IPS-NIHi7 (cell line): ENCODE results near the gene PCDHGA8.
A peak's percentile ranks its signal among the peaks of the same experiment; 100 is the strongest.
"Not testable (repeated sequence)": the region's sequence is repeated elsewhere in the genome, so short reads cannot be mapped to it uniquely, and the experiment has no call there.

Experiments used
- DNase-seq: peaks from one replicate; pipeline ENCODE4 v3.0.0; 2012; ENCODE audit warnings: mixed read lengths; ENCODE audit errors: extremely low spot score

PCDHGA8 gene

GRCh38 chr5:141402553-141403243 is 10.3 kb downstream of the PCDHGA8 start, which contains the start of gene PCDHGA9:
PCDHGA9 (plus strand) TSS chr5:141402778; CDS start chr5:141402953, 175 bp downstream.
- peak; percentile 17 for DNase-seq

GRCh38 chr5:141403387-141403786 is 11.0 kb downstream of the PCDHGA8 start:
- no peak for DNase-seq

GRCh38 chr5:141407790-141408505 is 15.5 kb downstream of the PCDHGA8 start, which contains the start of gene PCDHGB6:
PCDHGB6 (plus strand) TSS chr5:141408021; CDS start chr5:141408203, 182 bp downstream.
- DNase-seq, result peak; percentile 82

GRCh38 chr5:141409598-141410306 is 17.3 kb downstream of the PCDHGA8 start:
- no peak for DNase-seq

GRCh38 chr5:141411575-141411974 is 19.1 kb downstream of the PCDHGA8 start:
- no peak for DNase-seq

- DNase-seq, result peak; percentile 51
Measured at GRCh38 chr5:141412854-141413539, 20.6 kb downstream of the PCDHGA8 start, which contains the start of gene PCDHGA10. PCDHGA10 (plus strand) TSS chr5:141412987; CDS start chr5:141413176, 189 bp downstream.

- no peak for DNase-seq
Measured at GRCh38 chr5:141413540-141414069, 21.2 kb downstream of the PCDHGA8 start.

GRCh38 chr5:141414548-141415274 is 22.3 kb downstream of the PCDHGA8 start:
- not testable (repeated sequence) for DNase-seq

GRCh38 chr5:141415275-141415618 is 22.8 kb downstream of the PCDHGA8 start:
- DNase-seq, result not testable (repeated sequence)

GRCh38 chr5:141417494-141418172 is 25.2 kb downstream of the PCDHGA8 start, which contains the start of gene PCDHGB7:
PCDHGB7 (plus strand) TSS chr5:141417677; CDS start chr5:141417860, 183 bp downstream.
- peak; percentile 80 for DNase-seq

- no peak for DNase-seq
Measured at GRCh38 chr5:141419074-141419880, 26.8 kb downstream of the PCDHGA8 start.

GRCh38 chr5:141420855-141421488 is 28.5 kb downstream of the PCDHGA8 start, which contains the start of gene PCDHGA11:
PCDHGA11 (plus strand) TSS chr5:141421051; CDS start chr5:141421228, 177 bp downstream.
- DNase-seq, result peak; percentile 73

- DNase-seq, result peak; percentile 18
Measured at GRCh38 chr5:141421489-141421855, 29.0 kb downstream of the PCDHGA8 start.

GRCh38 chr5:141422742-141423291 is 30.4 kb downstream of the PCDHGA8 start:
- no peak for DNase-seq

GRCh38 chr5:141427783-141428426 is 35.5 kb downstream of the PCDHGA8 start:
- DNase-seq, result no peak

- DNase-seq, result no peak
Measured at GRCh38 chr5:141430332-141431113, 38.1 kb downstream of the PCDHGA8 start, which contains the start of gene PCDHGA12. PCDHGA12 (plus strand) TSS chr5:141430507; CDS start chr5:141430760, 253 bp downstream.

- DNase-seq, result no peak
Measured at GRCh38 chr5:141431286-141431685, 38.9 kb downstream of the PCDHGA8 start.
